Measurements from ENCODE around the gene LENG8. TPM values are rescaled to one million over a fixed set of nuclear protein-coding genes. Genes with fewer than 3 reads are reported as not detected.

The LENG8 gene
- 151 TPM for polyA plus RNA-seq (2013, experiment 1 of 2)
- polyA plus RNA-seq (2013, experiment 2 of 2) = 130 TPM

DNA sequence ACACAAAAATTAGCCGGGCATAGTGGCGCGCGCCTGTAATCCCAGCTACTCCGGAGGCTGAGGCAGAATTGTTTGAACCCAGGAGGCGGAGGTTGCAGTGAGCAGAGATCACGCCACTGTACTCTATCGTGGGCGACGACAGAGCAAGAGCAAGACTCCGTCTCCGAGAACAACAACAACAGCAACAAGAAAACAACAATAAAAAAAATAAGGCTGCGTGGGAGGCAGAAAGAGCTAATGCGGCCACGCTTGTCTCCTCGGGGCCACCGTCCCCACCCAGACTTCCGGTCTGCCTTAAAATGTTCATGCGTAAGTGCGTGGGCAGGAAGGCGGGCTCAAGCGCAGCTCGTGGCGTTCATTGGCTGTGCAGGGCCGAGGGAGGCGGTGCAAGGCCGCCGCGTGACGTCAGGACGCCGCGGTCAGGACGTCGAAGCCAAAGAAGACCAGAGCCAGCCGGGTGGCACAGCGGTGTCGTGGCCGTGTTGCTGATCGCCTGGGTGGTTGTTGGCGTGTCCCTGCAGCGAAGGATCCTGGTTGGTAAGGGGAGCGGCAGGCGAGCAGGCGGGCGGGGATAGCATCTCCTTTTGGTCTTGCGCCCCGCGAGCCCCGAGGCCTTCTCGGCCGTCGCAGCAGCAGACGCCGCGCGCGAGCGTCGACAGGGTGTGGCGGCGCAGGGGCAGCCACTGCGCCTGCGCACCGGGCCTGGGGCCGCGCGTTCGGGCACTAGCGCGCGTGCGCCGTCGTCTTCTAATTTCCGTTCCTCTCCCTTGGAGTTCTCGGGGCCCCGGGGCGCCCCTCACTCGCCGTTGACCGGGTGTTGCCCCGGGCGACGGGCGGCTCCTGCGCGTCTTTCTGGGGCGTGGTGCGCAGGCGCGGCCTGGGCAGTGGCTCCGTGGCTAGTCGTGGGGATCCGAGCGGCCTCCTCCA is at the start of gene LENG8:
Gene LENG8 (plus strand): TSS at position 426 of the 927 bp plus-strand sequence. CDS start 2,146 bp downstream, outside the sequence.
- Histone ChIP-seq H3K18ac (ENCODE audit: low read length) (peak within 1 kb of the TSS; percentile 97), H3K4me2 (ENCODE audit: insufficient read depth, low read length, poor library complexity, severe bottlenecking) (peak within 1 kb of the TSS; percentile 92), H3K9ac (ENCODE audit: low read depth, low read length, poor library complexity) (peak within 1 kb of the TSS; percentile 97), H3K27ac (replicated peaks; ENCODE audit: low read length) (peak within 1 kb of the TSS; percentile 85), H2BK5ac (ENCODE audit: low read length) (peak within 1 kb of the TSS; percentile 90), H4K91ac (ENCODE audit: low read depth, low read length, poor library complexity) (peak within 1 kb of the TSS; percentile 68), H3K4ac (ENCODE audit: low read length) (no peak within 1 kb of the TSS), H3K79me1 (ENCODE audit: low read depth, low read length) (peaks cover 30% of the 10 kb centered on the region), H3K27me3 (ENCODE audit: control insufficient read depth in 3 of 3, insufficient read depth in 3 of 3, low read depth in 1 of 3, low read length in 3 of 3) (no peaks in the 10 kb centered on the region), H2AK5ac (ENCODE audit: low read depth, low read length) (peak within 1 kb of the TSS; percentile 73), H3K36me3 (replicated peaks in 1 of 2; ENCODE audit: control insufficient read depth in 2 of 2, insufficient read depth in 2 of 2, low read length in 2 of 2) (peaks cover 34 to 67% of the 10 kb centered on the region in 2 donors), H4K8ac (ENCODE audit: low read depth, low read length) (peak within 1 kb of the TSS; percentile 72), H2BK12ac (ENCODE audit: low read length) (no peak within 1 kb of the TSS), H3K4me3 (ENCODE audit: low read length in 2 of 2) (peak within 1 kb of the TSS; percentile 85 to 89), H3K9me3 (replicated peaks in 1 of 2; ENCODE audit: control insufficient read depth in 2 of 2, insufficient read depth in 1 of 2, low read depth in 1 of 2, low read length in 2 of 2) (no peaks in the 10 kb centered on the region), H3K14ac (ENCODE audit: low read length) (peak within 1 kb of the TSS; percentile 97), H2AFZ (ENCODE audit: low read length) (peak within 1 kb of the TSS; percentile 88), H2BK15ac (ENCODE audit: low read length) (no peak within 1 kb of the TSS), H3K4me1 (ENCODE audit: control insufficient read depth in 2 of 2, insufficient read depth in 1 of 2, low read depth in 1 of 2, low read length in 2 of 2) (peaks cover 0 to 4% of the 10 kb centered on the region in 2 donors), H3K23ac (ENCODE audit: low read depth, low read length, poor library complexity) (peak within 1 kb of the TSS; percentile 100), H2BK120ac (ENCODE audit: low read depth, low read length) (no peak within 1 kb of the TSS)
- WGBS, 2 donors (ENCODE audit: extremely low coverage in 2 of 2, insufficient read length in 2 of 2, insufficient replicate concordance in 1 of 2) = no CpG with 5 or more reads among the region's 96 CpGs
- DNase-seq (ENCODE audit: low spot score) = peak; percentile 96

DNA sequence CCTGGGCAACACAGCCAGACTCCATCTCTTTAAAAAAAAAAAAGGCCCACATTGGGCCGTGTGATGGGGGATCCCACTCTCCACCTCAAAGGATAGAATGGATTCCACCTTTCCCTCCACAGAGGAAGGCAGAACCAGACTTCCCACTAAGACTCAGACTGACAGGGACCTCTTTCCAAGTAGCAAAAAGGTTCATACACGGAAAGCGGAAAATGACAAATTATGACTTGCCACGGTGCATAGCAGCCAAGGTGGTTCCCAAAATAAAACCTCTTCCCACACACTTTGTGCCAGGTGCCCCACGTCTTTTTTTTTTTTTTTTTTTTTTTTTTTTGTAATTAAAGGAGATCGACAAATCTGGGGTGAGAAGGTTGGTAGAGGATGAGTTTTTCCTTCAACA is 48.1 kb upstream of the LENG8 start:
- H3K4me3 ChIP-seq (ENCODE audit: low read length in 2 of 2) = no peak overlapping the region
- H3K9me3 ChIP-seq (replicated peaks in 1 of 2; ENCODE audit: control insufficient read depth in 2 of 2, insufficient read depth in 1 of 2, low read depth in 1 of 2, low read length in 2 of 2) = no peaks in the 10 kb centered on the region
- WGBS, 2 donors (ENCODE audit: extremely low coverage in 2 of 2, insufficient read length in 2 of 2, insufficient replicate concordance in 1 of 2) = no CpG with 5 or more reads among the region's 6 CpGs
- no peak overlapping the region for H3K9ac ChIP-seq (ENCODE audit: low read depth, low read length, poor library complexity)
- H2BK12ac ChIP-seq (ENCODE audit: low read length) = no peak overlapping the region
- no peak overlapping the region for H2BK15ac ChIP-seq (ENCODE audit: low read length)
- H3K27ac ChIP-seq (replicated peaks; ENCODE audit: low read length) = no peak overlapping the region
- no peak overlapping the region for H3K18ac ChIP-seq (ENCODE audit: low read length)
- H3K4ac ChIP-seq (ENCODE audit: low read length) = no peak overlapping the region
- H2BK5ac ChIP-seq (ENCODE audit: low read length) = no peak overlapping the region
- H3K36me3 ChIP-seq (replicated peaks in 1 of 2; ENCODE audit: control insufficient read depth in 2 of 2, insufficient read depth in 2 of 2, low read length in 2 of 2) = no peaks in the 10 kb centered on the region
- H3K23ac ChIP-seq (ENCODE audit: low read depth, low read length, poor library complexity) = no peak overlapping the region
- no peak for DNase-seq (ENCODE audit: low spot score)
- no peaks in the 10 kb centered on the region for H3K4me1 ChIP-seq (ENCODE audit: control insufficient read depth in 2 of 2, insufficient read depth in 1 of 2, low read depth in 1 of 2, low read length in 2 of 2)
- no peak overlapping the region for H2BK120ac ChIP-seq (ENCODE audit: low read depth, low read length)
- H3K14ac ChIP-seq (ENCODE audit: low read length) = no peak overlapping the region
- H2AK5ac ChIP-seq (ENCODE audit: low read depth, low read length) = no peak overlapping the region
- H3K79me1 ChIP-seq (ENCODE audit: low read depth, low read length) = no peaks in the 10 kb centered on the region
- H3K27me3 ChIP-seq (ENCODE audit: control insufficient read depth in 3 of 3, insufficient read depth in 3 of 3, low read depth in 1 of 3, low read length in 3 of 3) = no peaks in the 10 kb centered on the region
- no peak overlapping the region for H4K91ac ChIP-seq (ENCODE audit: low read depth, low read length, poor library complexity)
- H4K8ac ChIP-seq (ENCODE audit: low read depth, low read length) = no peak overlapping the region
- H3K4me2 ChIP-seq (ENCODE audit: insufficient read depth, low read length, poor library complexity, severe bottlenecking) = no peak overlapping the region
- H2AFZ ChIP-seq (ENCODE audit: low read length) = no peak overlapping the region

- Histone ChIP-seq H2BK120ac (ENCODE audit: low read depth, low read length) (no peak overlapping the region), H3K79me1 (ENCODE audit: low read depth, low read length) (no peaks in the 10 kb centered on the region), H2BK12ac (ENCODE audit: low read length) (no peak overlapping the region), H2AK5ac (ENCODE audit: low read depth, low read length) (peak overlapping the region; percentile 14), H4K91ac (ENCODE audit: low read depth, low read length, poor library complexity) (no peak overlapping the region), H3K9me3 (replicated peaks in 1 of 2; ENCODE audit: control insufficient read depth in 2 of 2, insufficient read depth in 1 of 2, low read depth in 1 of 2, low read length in 2 of 2) (no peaks in the 10 kb centered on the region), H2BK15ac (ENCODE audit: low read length) (no peak overlapping the region), H2BK5ac (ENCODE audit: low read length) (no peak overlapping the region), H3K4me2 (ENCODE audit: insufficient read depth, low read length, poor library complexity, severe bottlenecking) (no peak overlapping the region), H3K27me3 (ENCODE audit: control insufficient read depth in 3 of 3, insufficient read depth in 3 of 3, low read depth in 1 of 3, low read length in 3 of 3) (no peaks in the 10 kb centered on the region), H4K8ac (ENCODE audit: low read depth, low read length) (no peak overlapping the region), H3K9ac (ENCODE audit: low read depth, low read length, poor library complexity) (no peak overlapping the region), H3K14ac (ENCODE audit: low read length) (no peak overlapping the region), H3K18ac (ENCODE audit: low read length) (no peak overlapping the region), H3K36me3 (replicated peaks in 1 of 2; ENCODE audit: control insufficient read depth in 2 of 2, insufficient read depth in 2 of 2, low read length in 2 of 2) (no peaks in the 10 kb centered on the region), H3K4me3 (ENCODE audit: low read length in 2 of 2) (no peak overlapping the region), H3K27ac (replicated peaks; ENCODE audit: low read length) (no peak overlapping the region), H3K4me1 (ENCODE audit: control insufficient read depth in 2 of 2, insufficient read depth in 1 of 2, low read depth in 1 of 2, low read length in 2 of 2) (no peaks in the 10 kb centered on the region), H3K23ac (ENCODE audit: low read depth, low read length, poor library complexity) (no peak overlapping the region), H2AFZ (ENCODE audit: low read length) (no peak overlapping the region), H3K4ac (ENCODE audit: low read length) (no peak overlapping the region)
- DNase-seq (ENCODE audit: low spot score) = no peak
- no CpG with 5 or more reads among the region's 8 CpGs for WGBS, 2 donors (ENCODE audit: extremely low coverage in 2 of 2, insufficient read length in 2 of 2, insufficient replicate concordance in 1 of 2)
These were observed 45.9 kb upstream of the LENG8 start for GRCh38 chr19:54403054-54403453.

DNA sequence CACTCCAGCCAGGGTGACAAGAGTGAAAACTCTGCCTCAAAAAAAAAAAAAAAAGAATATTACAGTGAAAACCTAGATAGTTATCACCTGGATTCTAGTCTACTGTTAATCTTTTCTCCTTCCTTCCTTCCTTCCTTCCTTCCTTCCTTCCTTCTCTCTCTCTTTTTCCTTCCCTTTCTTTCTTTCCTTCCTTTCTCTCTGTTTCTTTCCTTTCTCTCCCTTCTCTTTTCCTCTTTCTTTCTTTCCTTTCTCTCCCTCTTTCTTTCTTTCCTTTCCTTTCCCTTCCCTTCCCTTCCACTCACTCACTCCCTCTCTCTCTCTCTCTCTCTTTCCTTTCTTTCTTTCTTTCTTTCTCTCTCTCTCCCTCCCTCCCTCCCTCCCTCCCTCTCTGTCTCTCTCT is 43.4 kb upstream of the LENG8 start:
- Histone ChIP-seq H3K79me1 (ENCODE audit: low read depth, low read length) (no peaks in the 10 kb centered on the region), H2AK5ac (ENCODE audit: low read depth, low read length) (no peak overlapping the region), H3K18ac (ENCODE audit: low read length) (no peak overlapping the region), H2BK15ac (ENCODE audit: low read length) (no peak overlapping the region), H3K9ac (ENCODE audit: low read depth, low read length, poor library complexity) (no peak overlapping the region), H4K8ac (ENCODE audit: low read depth, low read length) (no peak overlapping the region), H3K4ac (ENCODE audit: low read length) (no peak overlapping the region), H4K91ac (ENCODE audit: low read depth, low read length, poor library complexity) (no peak overlapping the region), H3K27ac (replicated peaks; ENCODE audit: low read length) (no peak overlapping the region), H3K9me3 (replicated peaks in 1 of 2; ENCODE audit: control insufficient read depth in 2 of 2, insufficient read depth in 1 of 2, low read depth in 1 of 2, low read length in 2 of 2) (no peaks in the 10 kb centered on the region), H3K27me3 (ENCODE audit: control insufficient read depth in 3 of 3, insufficient read depth in 3 of 3, low read depth in 1 of 3, low read length in 3 of 3) (no peaks in the 10 kb centered on the region), H2BK5ac (ENCODE audit: low read length) (no peak overlapping the region), H3K14ac (ENCODE audit: low read length) (no peak overlapping the region), H2AFZ (ENCODE audit: low read length) (no peak overlapping the region), H2BK120ac (ENCODE audit: low read depth, low read length) (no peak overlapping the region), H3K4me1 (ENCODE audit: control insufficient read depth in 2 of 2, insufficient read depth in 1 of 2, low read depth in 1 of 2, low read length in 2 of 2) (peaks cover 0 to 1% of the 10 kb centered on the region in 2 donors), H2BK12ac (ENCODE audit: low read length) (no peak overlapping the region), H3K23ac (ENCODE audit: low read depth, low read length, poor library complexity) (no peak overlapping the region), H3K4me2 (ENCODE audit: insufficient read depth, low read length, poor library complexity, severe bottlenecking) (no peak overlapping the region), H3K36me3 (replicated peaks in 1 of 2; ENCODE audit: control insufficient read depth in 2 of 2, insufficient read depth in 2 of 2, low read length in 2 of 2) (no peaks in the 10 kb centered on the region), H3K4me3 (ENCODE audit: low read length in 2 of 2) (no peak overlapping the region)
- no peak for DNase-seq (ENCODE audit: low spot score)
